ENCODE measurements around the gene CCDC74B.
"Not testable (repeated sequence)": the region's sequence is repeated elsewhere in the genome, so short reads cannot be mapped to it uniquely, and the experiment has no call there.

- TF ChIP-seq EZH2 (IDR thresholded peaks at IDR 0.05); POLR2AphosphoS5 (IDR thresholded peaks at IDR 0.05; ENCODE audit: borderline replicate concordance, low read depth, low read length): not testable (repeated sequence)
These were observed 6.1 kb downstream of the CCDC74B start for GRCh38 chr2:130138841-130139251.
